ENCODE data around the gene PSORS1C2.

PSORS1C2 gene

DNA sequence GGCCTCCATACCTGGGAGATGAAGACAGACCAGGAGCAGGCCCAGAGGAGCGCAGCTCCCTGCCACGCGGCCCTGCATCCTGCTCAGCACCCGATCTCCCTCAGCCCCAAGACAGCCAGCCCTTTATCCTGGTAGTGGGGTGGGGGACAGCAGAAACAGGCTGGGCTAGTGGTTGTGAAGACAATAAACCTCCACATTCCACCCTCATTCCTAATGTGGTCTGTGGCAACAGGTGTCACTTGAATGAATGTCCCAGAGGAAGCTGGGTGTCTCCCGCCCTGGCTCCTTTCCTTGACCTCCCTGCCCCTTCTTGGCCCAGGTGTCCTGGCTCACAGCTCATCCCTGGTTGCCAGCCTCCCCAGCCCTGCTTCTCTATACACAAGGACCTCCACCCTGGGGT, 26.4 kb downstream of the PSORS1C2 start, which contains the start of gene C6orf15:
Gene C6orf15 (minus strand): TSS at position 98 of the 400 bp plus-strand sequence. CDS start 20 bp downstream, at position 78.
- no peak for DNase-seq

DNA sequence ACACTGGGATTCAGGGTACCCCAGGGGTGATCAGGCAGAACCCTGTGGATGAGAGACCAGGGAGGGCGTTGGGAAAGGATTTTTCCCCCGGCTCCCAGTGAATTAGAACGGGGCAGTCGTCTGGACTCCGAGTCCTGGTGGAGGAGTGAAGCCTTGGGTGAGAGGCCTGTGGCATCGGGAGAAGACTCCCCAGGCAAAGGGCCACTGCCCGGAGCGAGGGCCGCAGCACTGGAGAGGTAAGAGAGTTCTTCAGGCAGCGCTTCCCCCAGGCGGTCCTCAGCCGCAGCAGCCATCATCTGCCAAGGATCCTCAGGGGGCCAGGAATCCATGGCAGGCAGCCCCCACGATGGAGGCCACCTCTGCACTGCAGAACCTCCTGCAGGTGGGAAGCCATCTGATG, 27.2 kb downstream of the PSORS1C2 start:
- no peak for DNase-seq

- no peak for DNase-seq
Measured at GRCh38 chr6:31110825-31111582, 27.9 kb downstream of the PSORS1C2 start.

DNA sequence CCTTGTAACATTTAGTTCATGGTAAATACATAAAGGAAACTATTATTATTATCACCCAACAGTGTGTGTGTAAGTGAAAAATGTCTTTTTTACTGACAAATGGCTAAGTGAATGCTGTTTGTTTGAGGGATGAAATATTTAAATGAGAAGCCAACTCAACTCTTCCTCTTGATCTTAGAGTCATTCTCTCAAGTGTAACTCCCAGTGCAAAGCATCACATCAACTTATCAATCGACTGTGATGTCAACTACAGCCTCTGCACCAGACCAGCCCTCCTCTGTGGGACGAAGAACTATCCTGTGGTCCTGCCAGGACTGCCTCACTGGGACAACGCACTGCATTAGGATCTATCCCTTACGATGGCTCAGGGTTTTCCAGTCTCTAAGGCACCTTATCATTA, 31.8 kb downstream of the PSORS1C2 start:
- no peak for DNase-seq

DNA sequence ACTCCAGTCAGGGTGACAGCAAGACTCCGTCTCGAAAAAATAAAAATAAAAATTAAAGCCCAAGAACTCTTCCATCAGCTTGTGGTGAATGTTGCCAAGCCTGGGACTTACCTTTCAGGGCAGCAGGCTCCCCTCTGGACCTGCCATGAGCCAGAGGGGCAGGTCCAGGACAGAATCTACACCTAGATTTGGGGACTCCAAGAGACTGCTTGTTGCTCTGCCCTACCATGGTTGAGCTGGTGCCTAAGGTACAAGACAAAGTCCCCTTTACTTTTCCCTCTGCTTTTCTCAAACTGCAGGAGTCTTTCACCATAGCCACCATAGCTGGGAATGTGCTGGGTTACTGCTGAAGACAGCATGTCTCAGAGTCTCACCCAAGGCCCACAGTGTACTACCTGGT, 35.7 kb downstream of the PSORS1C2 start:
- no peak for DNase-seq

GRCh38 chr6:31098449-31098938, 40.4 kb downstream of the PSORS1C2 start:
- no peak for DNase-seq

GRCh38 chr6:31096656-31097055, 42.2 kb downstream of the PSORS1C2 start:
- DNase-seq, result no peak

DNA sequence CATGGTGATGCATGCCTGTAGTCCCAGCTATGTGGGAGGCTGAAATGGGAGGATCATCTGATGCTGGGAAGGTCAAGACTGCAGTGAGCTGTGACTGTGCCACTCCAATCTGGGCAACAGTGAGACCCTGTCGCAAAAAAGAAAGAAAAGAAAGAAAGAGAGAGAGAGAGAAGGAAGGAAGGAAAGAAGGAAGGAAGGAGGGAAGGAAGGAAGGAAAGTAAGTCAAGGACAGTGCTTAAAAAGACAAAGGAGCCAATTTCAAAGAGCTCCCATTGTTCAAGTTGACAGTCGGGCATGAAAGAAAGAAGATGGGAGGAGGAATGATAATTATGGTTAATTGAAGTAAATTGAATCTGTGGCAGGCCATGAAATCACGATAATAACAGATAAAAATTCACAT, 42.7 kb downstream of the PSORS1C2 start:
- no peak for DNase-seq

DNA sequence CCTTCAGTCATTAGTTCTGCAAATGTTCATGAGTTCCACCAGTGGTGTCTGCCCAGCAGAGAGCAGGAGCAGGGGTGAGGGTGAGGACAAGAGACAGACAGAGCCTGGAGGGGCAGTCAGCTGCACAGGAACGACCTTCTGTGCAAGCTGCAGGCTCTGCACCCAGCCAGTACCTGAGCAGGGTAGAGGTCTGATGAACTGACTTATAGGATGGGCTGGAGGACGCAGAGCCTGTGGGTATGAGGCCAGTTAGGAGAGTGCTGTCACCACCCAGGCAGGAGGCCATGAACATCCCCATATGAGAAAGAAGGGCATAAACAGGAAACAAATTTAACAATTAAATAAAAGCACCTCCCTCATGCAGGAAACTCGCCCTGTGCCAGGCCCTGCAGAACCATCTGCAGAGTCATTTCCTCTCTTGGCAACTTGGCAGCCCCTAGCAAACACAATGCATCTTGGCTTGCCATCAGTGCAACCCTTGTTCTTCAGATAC, 44.4 kb downstream of the PSORS1C2 start:
- DNase-seq, result no peak

GRCh38 chr6:31092769-31093505, 45.9 kb downstream of the PSORS1C2 start:
- no peak for DNase-seq

GRCh38 chr6:31092238-31092637, 46.6 kb downstream of the PSORS1C2 start:
- no peak for DNase-seq

GRCh38 chr6:31091680-31092079, 47.2 kb downstream of the PSORS1C2 start:
- DNase-seq, result no peak

DNA sequence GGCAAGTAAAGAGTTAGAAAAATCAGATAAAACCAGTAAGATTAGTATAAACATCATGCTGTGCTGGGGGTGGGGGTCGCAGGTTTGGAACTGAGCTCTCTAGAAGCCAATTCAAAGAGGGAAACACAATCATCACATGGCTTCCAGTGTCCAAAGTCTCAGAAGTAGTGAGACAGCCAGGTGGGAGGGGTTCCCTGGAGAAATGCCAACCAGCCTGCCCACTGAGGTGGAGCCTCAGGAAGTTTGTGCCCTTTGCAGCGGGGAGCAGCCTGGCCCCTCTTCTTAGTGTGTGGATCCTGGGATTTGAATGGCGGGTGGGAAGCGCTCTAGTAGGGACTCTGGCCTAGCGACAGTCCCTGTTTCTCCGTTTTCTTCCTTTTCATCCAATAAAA, 47.9 kb downstream of the PSORS1C2 start:
- no peak for DNase-seq

DNA sequence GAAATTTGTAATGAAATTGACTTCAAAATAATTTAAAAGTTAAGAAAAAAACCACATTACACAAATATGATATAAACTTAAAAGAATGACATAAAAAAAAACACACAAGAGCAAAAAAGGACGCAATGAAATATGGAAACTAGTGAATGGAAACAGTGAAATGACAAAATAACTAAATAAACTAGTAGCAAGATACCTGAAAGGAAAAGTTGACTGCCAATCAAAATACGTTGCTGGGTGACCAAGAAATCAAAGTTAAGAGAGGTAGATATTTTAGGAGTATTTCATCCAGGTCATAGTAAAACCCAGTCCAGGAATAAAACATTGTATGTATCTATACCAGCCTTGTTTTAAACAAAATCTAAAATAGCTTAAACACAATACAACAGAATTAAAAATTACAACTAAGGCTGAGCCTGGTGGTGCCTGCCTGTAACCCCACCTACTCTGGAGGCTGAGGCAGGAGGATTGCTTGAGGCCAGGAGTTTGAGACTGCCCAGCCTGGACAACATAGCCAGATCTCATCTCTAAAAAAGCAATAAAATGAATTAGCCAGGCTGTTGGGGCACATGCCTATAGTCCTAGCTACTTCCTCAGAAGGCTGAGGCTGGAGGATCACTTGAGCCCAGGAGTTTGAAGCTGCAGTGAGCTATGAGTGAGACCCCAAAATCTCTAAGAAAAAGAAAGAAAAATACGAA, 48.4 kb downstream of the PSORS1C2 start:
- DNase-seq, result no peak

Data from suppressor macrophage treated with lipopolysaccharide for 1 hour (primary cell).